ENCODE results near the gene TUB. TPM values are rescaled to one million over a fixed set of nuclear protein-coding genes. Genes with fewer than 3 reads are reported as not detected.

TUB gene
- total and polyA plus RNA-seq, 7 donors: 0.25 to 4.6 (median 0.91) TPM

- 61 to 75% (median 71%) methylated on average over 5 of the region's 5 CpGs for WGBS, 3 donors
- no peak for TF ChIP-seq CTCF (IDR thresholded peaks at IDR 0.05)
- Histone ChIP-seq H3K36me3 (ENCODE audit: insufficient read depth in 1 of 2, low read depth in 1 of 2) (no peaks in the 10 kb centered on the region), H3K27ac (no peak overlapping the region), H3K27me3 (ENCODE audit: insufficient read depth in 3 of 3, low read length in 2 of 3) (no peaks in the 10 kb centered on the region), H3K4me3 (no peak overlapping the region), H3K9me3 (no peaks in the 10 kb centered on the region), H3K4me1 (no peaks in the 10 kb centered on the region)
- ATAC-seq: no peak
- intact Hi-C loops (cut with DNase I): no loop called here
- no peak for DNase-seq
Observed at GRCh38 chr11:8036002-8036802, 44.8 kb upstream of the TUB start.

GRCh38 chr11:8036986-8037385 is 44.0 kb upstream of the TUB start:
- WGBS, 3 donors: 86 to 87% (median 86%) methylated on average over 5 of the region's 5 CpGs
- no peak for ATAC-seq
- Histone ChIP-seq H3K27ac (no peak overlapping the region), H3K36me3 (ENCODE audit: insufficient read depth in 1 of 2, low read depth in 1 of 2) (no peaks in the 10 kb centered on the region), H3K4me1 (no peaks in the 10 kb centered on the region), H3K27me3 (ENCODE audit: insufficient read depth in 3 of 3, low read length in 2 of 3) (no peaks in the 10 kb centered on the region), H3K9me3 (no peaks in the 10 kb centered on the region), H3K4me3 (no peak overlapping the region)
- DNase-seq: no peak
- intact Hi-C loops (cut with DNase I): no loop called here
- TF ChIP-seq CTCF (IDR thresholded peaks at IDR 0.05): no peak

GRCh38 chr11:8038393-8038792 is 42.6 kb upstream of the TUB start:
- TF ChIP-seq CTCF (IDR thresholded peaks at IDR 0.05): no peak
- 72 to 73% (median 72%) methylated on average over 8 of the region's 8 CpGs for WGBS, 3 donors
- H3K36me3 ChIP-seq (ENCODE audit: insufficient read depth in 1 of 2, low read depth in 1 of 2): no peaks in the 10 kb centered on the region
- H3K9me3 ChIP-seq: no peaks in the 10 kb centered on the region
- ATAC-seq (no peak), DNase-seq (no peak)
- H3K4me3 ChIP-seq: no peak overlapping the region
- H3K27me3 ChIP-seq (ENCODE audit: insufficient read depth in 3 of 3, low read length in 2 of 3): no peaks in the 10 kb centered on the region
- H3K4me1 ChIP-seq: no peaks in the 10 kb centered on the region
- no peak overlapping the region for H3K27ac ChIP-seq
- intact Hi-C loops (cut with DNase I): no loop called here

- intact Hi-C loops (cut with DNase I): no loop called here
- no peaks in the 10 kb centered on the region for H3K9me3 ChIP-seq
- no peak overlapping the region for H3K27ac ChIP-seq
- H3K27me3 ChIP-seq (ENCODE audit: insufficient read depth in 3 of 3, low read length in 2 of 3): no peaks in the 10 kb centered on the region
- no peak for DNase-seq
- H3K36me3 ChIP-seq (ENCODE audit: insufficient read depth in 1 of 2, low read depth in 1 of 2): no peaks in the 10 kb centered on the region
- TF ChIP-seq CTCF (IDR thresholded peaks at IDR 0.05): no peak
- WGBS, 3 donors: 79 to 82% (median 80%) methylated on average over 12 of the region's 12 CpGs
- H3K4me1 ChIP-seq: no peaks in the 10 kb centered on the region
- no peak for ATAC-seq
- no peak overlapping the region for H3K4me3 ChIP-seq
Observed at GRCh38 chr11:8038811-8039529, 42.0 kb upstream of the TUB start.

Data from psoas muscle (tissue), 8 donors.